Gastroesophageal sphincter (tissue), 4 donors: ENCODE data around the gene MOCOS. TPM values are rescaled to one million over a fixed set of nuclear protein-coding genes. Genes with fewer than 3 reads are reported as not detected.
"Not testable (repeated sequence)": the region's sequence is repeated elsewhere in the genome, so short reads cannot be mapped to it uniquely, and the experiment has no call there.

Experiments used
- ATAC-seq: fragments of 150-250 bp; one replicate; pipeline ENCODE4 v1.9.1; 2016; ENCODE audit warnings: mild to moderate bottlenecking, moderate library complexity
- H3K27ac ChIP-seq, 4 donors: fragments of 200-600 bp; sonication (generic) in 3 of 4; 1 replicate in 3 of 4; 2 replicates in 1 of 4; pipeline ENCODE4 v1.5.1; 2016 to 2019
- H3K27me3 ChIP-seq: fragments of 200-600 bp; sonication (generic); one replicate; pipeline ENCODE4 v1.5.1; 2019
- H3K36me3 ChIP-seq, 2 donors: fragments of 200-600 bp; sonication (generic); one replicate each; pipeline ENCODE4 v1.5.1; 2019; ENCODE audit warnings: control low read depth in 1 of 2
- H3K4me1 ChIP-seq, 3 donors: fragments of 200-600 bp; sonication (generic); 1 replicate in 2 of 3; 2 replicates in 1 of 3; pipeline ENCODE4 v1.5.1; 2016 to 2019; ENCODE audit warnings: control low read depth in 2 of 3
- H3K4me3 ChIP-seq, 2 donors: fragments of 200-600 bp; sonication (generic); one replicate each; pipeline ENCODE4 v1.5.1; 2019; ENCODE audit warnings: mild to moderate bottlenecking in 1 of 2, moderate library complexity in 1 of 2
- H3K9me3 ChIP-seq, 3 donors: fragments of 200-600 bp; sonication (generic); one replicate each; pipeline ENCODE4 v1.5.1; 2017 to 2019; ENCODE audit warnings: control low read depth in 2 of 3
- CTCF ChIP-seq, 4 experiments: fragments of 200-600 bp in 2 of 4; fragments of 450-650 bp in 2 of 4; sonication (generic) in 1 of 4; IDR thresholded peaks; one replicate each; pipeline ENCODE4 v1.5.1; 2017 to 2019; ENCODE audit warnings: antibody characterized with exemption in 4 of 4, mild to moderate bottlenecking in 2 of 4, moderate library complexity in 2 of 4
- EP300 ChIP-seq: sonication (generic); formaldehyde crosslinking; IDR thresholded peaks from one replicate; pipeline ENCODE4 v1.6.1; 2017; ENCODE audit warnings: antibody characterized with exemption, mild to moderate bottlenecking
- POLR2A ChIP-seq, 2 donors: fragments of 450-650 bp; IDR thresholded peaks; one replicate each; pipeline ENCODE4 v1.6.1; 2017; ENCODE audit warnings: antibody characterized with exemption in 2 of 2, mild to moderate bottlenecking in 2 of 2, moderate library complexity in 1 of 2
- POLR2AphosphoS5 ChIP-seq: sonication (generic); formaldehyde crosslinking; IDR thresholded peaks from one replicate; pipeline ENCODE4 v1.6.1; 2017; ENCODE audit warnings: antibody characterized with exemption
- WGBS, 2 donors: methylation state at CpG; one replicate each; pipeline ENCODE4 v1.1.5; 2018; ENCODE audit warnings: low coverage in 1 of 2; 5-methylcytosine and 5-hydroxymethylcytosine counted together
- total RNA-seq, 4 donors: library from RNA; depleted of rRNA; stranded (reverse); fragments of >200 nt; gene quantifications; one replicate each; pipeline ENCODE4 v1.1.0, GENCODE V29; 2016

The MOCOS gene
- total RNA-seq, 4 donors from 2014 or later: 1.3 to 2.1 (median 1.7) TPM

DNA sequence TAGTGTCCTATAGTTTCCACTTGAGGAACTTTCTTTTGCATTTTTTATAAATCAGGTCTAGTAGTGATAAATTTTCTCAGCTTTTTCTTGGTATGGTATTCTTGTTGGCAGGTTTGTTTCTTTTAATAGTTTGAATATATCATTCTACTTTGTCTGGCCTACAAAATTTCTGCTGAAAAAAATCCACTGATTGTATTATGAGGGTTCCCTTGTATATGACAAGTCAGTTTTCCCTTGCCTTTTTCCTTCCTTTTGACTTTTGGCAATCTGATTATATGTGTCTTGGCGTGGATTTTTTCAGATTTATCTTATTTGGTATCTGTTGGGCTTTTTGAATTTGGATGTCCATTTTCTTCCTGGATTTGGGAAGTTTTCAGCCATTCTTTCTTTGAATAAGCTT, 41.9 kb downstream of the MOCOS start:
- Histone ChIP-seq H3K36me3 (no peaks in the 10 kb centered on the region), H3K4me3 (no peak overlapping the region), H3K27me3 (no peaks in the 10 kb centered on the region), H3K9me3 (peaks cover 0 to 39% (median 0%) of the 10 kb centered on the region in 3 donors), H3K27ac (no peak overlapping the region), H3K4me1 (no peaks in the 10 kb centered on the region)
- TF ChIP-seq POLR2A (IDR thresholded peaks at IDR 0.05) (no peak), POLR2AphosphoS5 (no peak), EP300 (no peak), CTCF (IDR thresholded peaks at IDR 0.05) (no peak)
- WGBS, 2 donors: 33 to 40% methylated on average over 1 of the region's 1 CpG
- ATAC-seq: no peak

- not testable (repeated sequence) for H3K4me3 ChIP-seq, H3K27ac ChIP-seq, H3K27me3 ChIP-seq, ATAC-seq, H3K36me3 ChIP-seq, H3K9me3 ChIP-seq, H3K4me1 ChIP-seq
- no CpG with 5 or more reads among the region's 15 CpGs for WGBS, 2 donors
Measured at GRCh38 chr18:36240510-36240909, 53.2 kb downstream of the MOCOS start.

DNA sequence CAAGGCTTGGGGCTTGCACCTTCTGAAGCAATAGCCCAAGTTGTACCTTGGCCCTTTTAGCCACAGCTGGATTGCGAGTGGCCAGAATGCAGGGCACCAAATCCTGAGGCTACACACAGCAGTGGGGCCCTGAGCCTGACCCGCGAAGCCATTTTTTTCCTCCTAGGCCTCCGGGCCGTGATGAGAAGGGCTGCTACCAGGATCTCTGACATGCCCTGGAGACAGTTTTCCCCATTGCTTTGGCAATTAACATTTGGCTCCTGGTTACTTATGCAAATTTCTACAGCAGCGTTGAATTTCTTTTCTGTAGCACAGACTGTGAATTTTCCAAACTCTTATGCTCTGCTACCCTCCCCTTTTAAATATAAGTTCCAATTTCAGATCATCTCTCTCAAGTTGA, 54.5 kb downstream of the MOCOS start:
- TF ChIP-seq EP300 (no peak), POLR2AphosphoS5 (no peak), CTCF (IDR thresholded peaks at IDR 0.05) (no peak), POLR2A (IDR thresholded peaks at IDR 0.05) (no peak)
- ATAC-seq: no peak
- Histone ChIP-seq H3K4me1 (no peaks in the 10 kb centered on the region), H3K27me3 (no peaks in the 10 kb centered on the region), H3K36me3 (no peaks in the 10 kb centered on the region), H3K4me3 (no peak overlapping the region), H3K27ac (no peak overlapping the region), H3K9me3 (peaks cover 0 to 14% (median 0%) of the 10 kb centered on the region in 3 donors)
- WGBS, 2 donors: 87 to 92% methylated on average over 3 to 6 of the region's 6 CpGs

GRCh38 chr18:36247036-36247435, 59.7 kb downstream of the MOCOS start:
- Histone ChIP-seq H3K4me1 (no peaks in the 10 kb centered on the region), H3K27me3 (no peaks in the 10 kb centered on the region), H3K4me3 (no peak overlapping the region), H3K27ac (no peak overlapping the region), H3K36me3 (peaks cover 0 to 4% of the 10 kb centered on the region in 2 donors), H3K9me3 (peaks cover 0 to 24% (median 0%) of the 10 kb centered on the region in 3 donors)
- TF ChIP-seq POLR2A (IDR thresholded peaks at IDR 0.05) (no peak), POLR2AphosphoS5 (no peak), EP300 (no peak), CTCF (IDR thresholded peaks at IDR 0.05) (no peak)
- no peak for ATAC-seq
- 83 to 100% methylated on average over 1 of the region's 1 CpG for WGBS, 2 donors

DNA sequence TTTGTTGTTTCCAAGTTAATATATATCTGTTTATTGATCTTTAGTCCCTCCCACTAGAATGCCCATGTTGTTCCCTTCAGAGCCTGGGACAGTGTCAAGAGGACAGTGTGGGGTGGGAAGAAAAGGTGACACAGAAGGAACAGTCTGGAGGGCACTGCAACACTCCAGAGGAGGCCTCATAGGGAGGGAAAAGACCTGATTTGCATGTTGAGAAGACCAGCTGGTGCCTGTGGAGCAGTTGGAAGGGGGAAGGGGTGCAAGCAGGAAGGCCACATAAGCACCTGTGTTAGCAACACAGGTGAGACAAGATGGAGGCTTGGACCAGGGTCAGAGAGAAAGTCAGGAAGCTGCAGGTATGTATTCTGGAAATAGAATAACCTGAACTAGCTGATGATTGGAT, 62.1 kb downstream of the MOCOS start:
- H3K27me3 ChIP-seq: no peaks in the 10 kb centered on the region
- no peak overlapping the region for H3K4me3 ChIP-seq
- peaks cover 0 to 24% (median 0%) of the 10 kb centered on the region in 3 donors for H3K9me3 ChIP-seq
- no peak for TF ChIP-seq POLR2AphosphoS5
- H3K27ac ChIP-seq: no peak overlapping the region
- ATAC-seq: no peak
- peaks cover 0 to 4% of the 10 kb centered on the region in 2 donors for H3K36me3 ChIP-seq
- no peaks in the 10 kb centered on the region for H3K4me1 ChIP-seq

DNA sequence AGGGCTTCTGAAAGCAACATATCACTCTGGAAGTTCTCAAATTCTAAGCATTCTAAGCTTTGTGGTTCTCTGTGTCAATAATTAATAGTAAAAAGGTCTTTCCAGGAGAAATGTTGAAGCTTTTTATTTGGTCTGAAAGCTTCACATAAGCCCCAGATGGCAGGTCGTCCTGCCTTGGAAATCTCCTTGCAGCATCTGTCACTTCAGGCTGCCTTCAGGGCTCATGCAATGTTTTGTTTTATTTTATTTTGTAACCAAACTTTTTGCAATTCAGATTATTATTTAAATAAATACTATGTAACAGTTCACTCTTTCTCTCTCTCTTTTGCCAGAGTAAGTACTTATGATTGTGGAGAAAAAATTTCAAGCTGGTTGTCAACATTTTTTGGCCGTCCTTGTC, 63.5 kb downstream of the MOCOS start:
- no peak overlapping the region for H3K27ac ChIP-seq
- peaks cover 0 to 4% of the 10 kb centered on the region in 2 donors for H3K36me3 ChIP-seq
- no peak overlapping the region for H3K4me3 ChIP-seq
- WGBS, 2 donors: 70 to 75% methylated on average over 2 of the region's 2 CpGs
- peaks cover 0 to 16% (median 0%) of the 10 kb centered on the region in 3 donors for H3K9me3 ChIP-seq
- TF ChIP-seq POLR2A (IDR thresholded peaks at IDR 0.05) (no peak), CTCF (IDR thresholded peaks at IDR 0.05) (no peak), EP300 (no peak), POLR2AphosphoS5 (no peak)
- no peaks in the 10 kb centered on the region for H3K27me3 ChIP-seq
- no peaks in the 10 kb centered on the region for H3K4me1 ChIP-seq
- no peak for ATAC-seq
